GM19025 (cell line): Measurements from ENCODE around the gene CDC42SE1.

Source experiments
- ATAC-seq: cut with Tn5 transposase; IDR thresholded peaks from one replicate; pipeline ENCODE4 v1.9.1; 2021; ENCODE audit warnings: mild to moderate bottlenecking, low read depth, moderate library complexity; ENCODE audit not compliant: unreplicated experiment

CDC42SE1 gene

DNA sequence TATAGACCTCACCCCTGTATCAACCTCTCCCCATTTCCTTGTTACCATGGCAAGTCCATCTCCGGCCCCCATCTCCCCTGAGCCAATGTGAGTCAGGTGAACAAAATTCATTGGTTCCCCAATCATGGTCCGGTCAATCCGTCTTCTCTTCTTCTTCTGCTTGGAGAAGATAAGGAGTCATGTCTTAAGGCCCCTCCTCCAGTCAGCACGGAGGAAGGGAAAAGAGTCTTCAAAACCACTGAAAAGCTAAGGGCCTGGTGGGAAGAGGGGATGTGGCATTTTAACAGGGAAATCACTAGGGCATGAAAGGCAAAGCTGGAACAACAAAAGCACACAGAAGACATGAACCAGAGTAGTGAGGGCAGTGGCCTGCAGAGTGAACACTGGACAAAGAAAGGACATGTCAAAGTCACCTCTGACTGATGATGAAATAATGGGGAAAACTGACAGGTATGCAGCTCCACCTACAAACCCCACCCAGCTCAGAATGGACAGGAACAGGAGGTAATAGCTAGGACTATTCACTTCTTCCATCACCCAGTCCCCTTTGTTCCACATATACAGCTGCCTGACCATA is 4.4 kb downstream of the CDC42SE1 start:
- ATAC-seq = no peak

DNA sequence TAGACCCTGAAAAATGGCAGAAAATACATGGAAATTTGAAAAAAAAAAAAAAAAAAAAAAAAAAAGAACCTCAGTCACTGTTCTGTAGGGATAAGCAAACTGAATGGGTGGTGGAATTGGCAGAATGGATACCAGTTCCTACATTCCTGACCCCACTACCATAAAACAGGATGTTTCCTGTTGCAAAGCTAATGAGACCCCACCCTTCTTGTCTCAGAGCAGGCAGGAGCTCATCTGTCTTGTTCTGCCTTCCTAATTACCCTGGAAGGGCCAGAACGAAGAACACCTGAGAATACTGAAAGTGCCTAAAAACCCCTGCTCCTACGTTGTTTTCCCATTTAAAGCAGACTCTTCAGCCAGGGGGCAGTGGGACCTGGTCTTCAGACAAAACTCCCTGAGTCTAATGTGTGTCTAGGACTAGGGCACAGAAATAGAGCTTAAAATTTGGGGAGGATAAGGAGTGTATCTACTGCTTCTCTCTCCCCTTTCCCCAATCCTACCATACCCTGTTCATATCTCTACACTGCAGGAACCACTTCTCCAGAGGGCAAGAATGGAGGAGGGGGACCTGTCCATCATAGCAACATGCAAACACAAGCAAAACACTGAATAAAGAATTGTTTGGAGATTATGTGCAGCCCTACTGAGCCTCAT is 7.9 kb downstream of the CDC42SE1 start:
- ATAC-seq = no peak

DNA sequence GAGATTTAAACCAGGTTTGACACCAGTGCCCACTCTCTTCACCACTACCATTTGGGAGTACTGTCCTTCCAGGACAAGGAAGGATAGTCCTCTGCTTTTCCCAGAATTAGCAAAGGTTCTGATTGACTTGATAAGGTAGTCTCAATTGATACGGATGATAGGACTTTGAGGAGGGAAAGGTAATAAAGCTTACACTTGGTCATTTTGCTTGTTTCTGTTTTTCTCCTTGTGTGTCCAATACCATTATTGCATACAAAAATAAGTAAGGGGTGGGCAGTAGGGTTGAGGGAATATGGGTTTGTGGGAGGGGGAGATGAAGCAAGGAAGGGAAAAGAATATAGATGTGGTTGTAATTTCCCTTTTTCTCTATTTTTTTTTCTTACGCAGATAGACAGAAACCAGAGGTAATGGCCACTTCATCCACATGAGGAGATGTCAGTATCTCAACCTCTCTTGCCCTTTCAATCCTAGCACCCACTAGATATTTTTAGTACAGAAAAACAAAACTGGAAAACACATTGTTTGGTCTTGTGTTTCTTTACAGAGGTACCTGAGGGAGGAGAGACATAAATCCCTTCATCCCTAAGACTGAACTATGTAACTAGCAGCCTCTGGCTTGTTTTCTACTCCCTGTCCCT is 9.3 kb downstream of the CDC42SE1 start:
- ATAC-seq = no peak

DNA sequence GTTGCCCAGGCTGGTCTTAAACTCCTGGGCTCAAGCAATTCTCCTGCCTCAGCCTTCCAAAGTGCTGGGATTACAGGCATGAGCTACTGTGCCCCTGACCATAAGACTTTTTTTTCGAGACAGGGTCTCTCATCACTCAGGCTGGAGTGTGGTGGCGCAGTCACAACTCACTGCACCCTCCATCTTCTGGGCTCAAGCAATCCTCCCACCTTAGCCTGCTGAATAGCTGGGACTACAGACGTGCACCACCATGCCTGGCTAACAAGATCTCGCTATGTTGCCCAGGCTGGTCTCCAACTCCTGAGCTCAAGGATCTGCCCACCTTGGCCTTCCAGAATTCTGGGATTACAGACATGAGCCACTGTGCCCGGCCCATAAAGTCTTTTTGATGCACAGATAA is 10.0 kb downstream of the CDC42SE1 start:
- no peak for ATAC-seq

DNA sequence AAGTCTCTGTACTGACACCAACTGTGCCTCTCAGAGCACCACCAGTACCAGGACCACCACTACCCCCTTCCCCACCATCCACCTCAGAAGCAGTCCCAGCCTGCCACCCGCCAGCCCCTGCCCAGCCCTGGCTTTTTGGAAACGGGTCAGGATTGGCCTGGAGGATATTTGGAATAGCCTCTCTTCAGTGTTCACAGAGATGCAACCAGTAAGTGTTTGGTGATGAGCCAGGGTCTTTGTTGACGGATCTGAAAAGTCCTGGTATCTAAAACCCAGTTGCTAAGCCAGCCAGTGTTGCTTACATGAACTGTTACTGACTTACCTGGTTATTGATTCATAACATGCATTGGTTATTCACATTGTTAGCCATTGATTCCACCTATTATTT is 10.8 kb downstream of the CDC42SE1 start:
- ATAC-seq = no peak

DNA sequence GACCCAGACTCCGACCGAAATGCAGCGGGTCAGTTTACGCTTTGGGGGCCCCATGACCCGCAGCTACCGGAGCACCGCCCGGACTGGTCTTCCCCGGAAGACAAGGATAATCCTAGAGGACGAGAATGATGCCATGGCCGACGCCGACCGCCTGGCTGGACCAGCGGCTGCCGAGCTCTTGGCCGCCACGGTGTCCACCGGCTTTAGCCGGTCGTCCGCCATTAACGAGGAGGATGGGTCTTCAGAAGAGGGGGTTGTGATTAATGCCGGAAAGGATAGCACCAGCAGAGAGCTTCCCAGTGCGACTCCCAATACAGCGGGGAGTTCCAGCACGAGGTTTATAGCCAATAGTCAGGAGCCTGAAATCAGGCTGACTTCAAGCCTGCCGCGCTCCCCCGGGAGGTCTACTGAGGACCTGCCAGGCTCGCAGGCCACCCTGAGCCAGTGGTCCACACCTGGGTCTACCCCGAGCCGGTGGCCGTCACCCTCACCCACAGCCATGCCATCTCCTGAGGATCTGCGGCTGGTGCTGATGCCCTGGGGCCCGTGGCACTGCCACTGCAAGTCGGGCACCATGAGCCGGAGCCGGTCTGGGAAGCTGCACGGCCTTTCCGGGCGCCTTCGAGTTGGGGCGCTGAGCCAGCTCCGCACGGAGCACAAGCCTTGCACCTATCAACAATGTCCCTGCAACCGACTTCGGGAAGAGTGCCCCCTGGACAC is 11.3 kb downstream of the CDC42SE1 start:
- ATAC-seq = no peak

DNA sequence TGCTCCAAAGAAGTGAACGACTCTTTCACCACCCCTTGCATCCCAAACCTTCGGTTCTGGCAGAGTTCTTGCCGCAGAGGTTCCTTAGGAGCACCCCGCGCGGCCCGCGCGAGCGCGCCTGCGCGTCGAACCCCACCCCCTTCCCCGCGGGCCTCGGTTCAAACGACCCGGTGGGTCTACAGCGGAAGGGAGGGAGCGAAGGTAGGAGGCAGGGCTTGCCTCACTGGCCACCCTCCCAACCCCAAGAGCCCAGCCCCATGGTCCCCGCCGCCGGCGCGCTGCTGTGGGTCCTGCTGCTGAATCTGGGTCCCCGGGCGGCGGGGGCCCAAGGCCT is 11.9 kb downstream of the CDC42SE1 start, which contains the start of gene C1orf56:
Gene C1orf56, plus strand, starts transcription at position 161 of the 334 bp plus-strand sequence. Its CDS starts 97 bp downstream, at position 258.
- no peak for ATAC-seq

DNA sequence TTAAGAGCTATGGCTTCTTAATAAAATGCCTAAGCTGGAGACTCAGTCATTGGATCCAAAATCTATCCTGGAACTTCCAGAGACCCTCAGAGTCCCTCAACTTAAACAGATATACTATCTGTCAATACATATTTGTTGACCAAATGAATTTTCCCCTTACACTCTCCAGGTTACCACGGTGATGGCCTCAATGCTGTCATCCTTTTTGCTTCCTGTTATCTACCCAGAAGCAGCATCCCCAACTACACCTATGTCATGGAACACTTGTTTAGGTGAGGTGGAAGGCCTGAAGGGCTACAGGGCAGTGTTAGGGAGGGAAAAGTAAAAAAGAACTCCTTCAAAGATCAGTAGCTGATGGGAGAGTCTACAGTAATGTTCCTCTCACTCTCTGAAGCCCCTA is 16.3 kb downstream of the CDC42SE1 start:
- ATAC-seq = no peak

DNA sequence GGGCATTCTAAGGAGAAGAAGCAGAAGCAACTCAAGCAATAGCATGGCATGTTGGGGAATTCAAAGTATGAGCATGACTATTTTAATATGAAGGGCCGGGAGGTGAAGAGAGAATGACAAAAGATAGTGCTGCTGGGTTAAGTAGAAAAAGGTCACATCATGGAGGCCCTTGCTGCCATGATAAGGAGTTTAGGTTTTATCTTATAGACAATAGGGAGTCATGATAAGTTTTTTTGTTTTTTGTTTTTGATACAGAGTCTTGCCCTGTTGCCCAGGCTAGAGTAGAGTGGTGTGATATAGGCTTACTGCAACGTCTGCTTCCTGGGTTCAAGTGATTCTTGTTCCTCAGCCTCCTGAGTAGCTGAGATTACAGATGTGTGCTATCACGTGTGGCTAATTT is 19.9 kb downstream of the CDC42SE1 start:
- ATAC-seq = no peak

DNA sequence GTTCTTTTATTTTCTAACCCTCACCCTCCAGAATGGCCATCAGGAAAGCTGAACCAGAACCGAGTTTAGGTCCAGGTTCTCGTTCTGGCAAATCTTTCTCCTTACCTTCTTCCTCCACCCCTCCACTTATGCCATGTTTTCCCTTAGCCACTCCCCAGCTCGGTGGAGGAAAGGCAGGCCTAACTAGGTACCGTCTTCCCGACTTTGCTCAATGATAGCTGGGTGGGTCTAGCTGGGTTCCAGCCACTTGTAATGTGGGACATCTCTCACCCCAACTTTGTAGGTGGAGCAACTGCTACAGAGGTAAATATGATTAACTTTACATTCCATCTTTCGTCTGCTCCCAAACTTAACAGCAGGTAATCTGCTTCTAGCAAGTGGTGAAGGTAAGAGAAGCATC is 22.4 kb downstream of the CDC42SE1 start:
- no peak for ATAC-seq

DNA sequence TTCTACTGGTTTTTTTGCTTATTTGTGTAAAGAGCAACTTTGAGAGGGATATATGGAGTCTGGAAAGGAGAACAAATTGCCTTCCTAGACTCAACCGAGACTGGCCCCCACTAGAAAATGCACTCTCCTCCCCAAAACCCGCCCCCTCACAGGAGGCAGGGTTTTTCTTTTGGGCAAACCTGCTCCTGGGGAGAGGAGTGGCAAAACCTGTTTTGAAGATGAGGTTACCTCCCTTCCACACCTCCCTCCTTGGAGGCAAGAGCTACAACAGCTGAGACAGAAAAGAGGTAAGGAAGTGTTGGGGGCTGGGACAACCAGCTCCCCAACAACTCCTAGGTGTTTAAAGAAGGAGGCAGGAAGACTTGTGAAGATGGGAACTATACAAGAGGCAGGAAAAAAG is 23.1 kb downstream of the CDC42SE1 start, which contains the start of gene BNIPL:
Gene BNIPL, plus strand, starts transcription at position 231 of the 400 bp plus-strand sequence. Its CDS starts 140 bp downstream, at position 371.
- no peak for ATAC-seq

DNA sequence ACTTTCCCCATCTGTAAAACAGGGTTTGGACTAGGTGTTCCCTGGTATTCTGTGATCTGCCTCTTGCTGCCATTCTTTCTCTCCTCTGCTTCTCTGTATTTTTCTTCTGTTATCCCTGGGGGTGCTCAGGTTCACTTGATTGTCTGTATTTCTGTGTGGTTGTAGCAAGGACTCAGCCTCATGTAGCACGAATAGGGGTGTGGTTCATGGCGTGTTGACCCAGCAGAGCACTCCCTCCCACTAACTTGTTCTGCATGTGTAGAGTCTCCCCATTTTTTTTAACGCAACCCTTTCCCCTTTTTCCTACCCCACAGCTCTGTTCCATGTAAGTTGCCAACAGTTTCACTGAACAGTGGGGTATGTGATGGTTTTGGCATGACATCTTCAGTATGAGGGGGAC is 24.3 kb downstream of the CDC42SE1 start:
- no peak for ATAC-seq

DNA sequence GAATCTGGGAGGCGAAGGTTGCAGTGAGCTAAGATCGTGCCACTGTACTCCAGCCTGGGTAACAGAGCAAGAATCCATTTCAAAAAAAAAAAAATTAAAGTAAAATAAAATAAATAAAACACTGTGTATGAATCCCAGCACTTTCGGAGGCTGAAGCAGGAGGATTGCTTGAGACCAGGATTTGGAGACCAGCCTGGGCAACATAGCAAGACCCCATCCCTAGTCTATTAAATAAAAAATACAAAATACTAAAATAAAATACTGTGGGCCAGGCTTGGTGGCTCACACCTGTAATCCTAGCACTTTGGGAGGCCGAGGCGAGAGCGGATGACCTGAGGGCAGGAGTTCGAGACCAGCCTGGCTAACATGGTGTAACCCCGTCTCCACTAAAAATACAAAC is 27.3 kb downstream of the CDC42SE1 start:
- no peak for ATAC-seq

DNA sequence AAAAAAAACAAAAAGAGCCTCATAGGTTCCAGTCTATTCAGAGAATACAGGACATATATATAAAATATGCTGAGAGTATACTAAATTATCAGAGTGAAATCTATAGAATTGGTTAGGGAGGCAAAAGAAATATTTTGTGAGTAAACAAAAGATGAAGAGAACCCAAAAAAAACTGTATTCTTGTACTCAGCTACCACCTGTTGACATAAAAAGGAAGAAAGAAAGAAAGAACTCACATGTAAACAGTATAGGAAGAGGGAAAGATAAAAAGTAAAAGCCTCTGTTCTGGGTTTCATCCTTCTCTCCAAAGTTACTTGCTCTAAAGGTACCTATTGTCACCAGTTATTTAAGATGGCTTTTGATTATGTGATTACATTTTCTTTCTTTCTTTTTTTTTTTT is 33.0 kb downstream of the CDC42SE1 start:
- ATAC-seq = no peak

DNA sequence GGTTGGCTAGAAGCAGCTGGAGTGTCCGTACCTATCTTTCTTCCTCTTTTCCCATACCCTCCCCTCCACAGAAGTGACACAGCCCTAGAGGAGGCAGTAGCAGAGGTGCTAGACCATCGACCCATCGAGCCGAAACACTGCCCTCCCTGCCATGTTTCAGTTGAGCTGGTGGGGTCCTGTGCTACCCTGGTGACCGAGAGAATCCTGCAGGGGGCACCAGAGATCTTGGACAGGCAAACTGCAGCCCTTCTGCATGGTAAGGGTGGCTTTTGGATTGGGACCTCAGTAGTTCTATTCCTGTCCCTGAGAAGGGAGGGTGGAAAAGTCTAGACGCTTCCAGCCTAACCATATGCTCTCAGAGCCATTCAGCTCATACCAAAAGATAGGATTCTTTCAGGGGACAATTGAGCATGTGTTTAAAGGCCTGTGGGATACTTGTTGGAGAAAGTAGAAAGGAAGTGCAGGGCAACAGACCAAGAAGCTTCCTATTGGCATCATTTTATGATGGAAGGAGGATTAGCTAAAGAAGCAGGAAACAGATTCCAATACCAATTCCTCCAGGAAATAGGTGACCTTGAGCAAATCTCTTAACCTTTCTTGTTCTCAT is 34.8 kb downstream of the CDC42SE1 start:
- ATAC-seq = no peak

DNA sequence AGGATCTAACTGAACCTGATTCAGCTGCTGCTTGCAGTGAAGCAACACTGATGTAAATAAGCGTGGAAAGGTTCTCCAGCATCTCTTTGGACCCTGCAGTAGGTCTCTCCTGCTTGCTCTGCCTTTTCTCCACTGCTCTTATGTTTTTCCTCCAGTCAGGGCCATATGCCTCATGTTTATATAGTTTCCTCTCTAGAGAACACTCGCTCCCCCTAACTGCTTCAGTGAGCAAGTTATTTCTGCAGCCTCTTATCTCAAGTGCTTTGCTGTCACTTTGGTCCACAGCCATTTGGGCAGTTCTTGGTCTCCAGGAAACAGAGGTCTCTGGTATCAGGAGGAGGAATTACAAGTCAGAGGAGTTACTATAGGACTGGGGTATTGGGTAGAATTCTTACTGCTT is 45.9 kb downstream of the CDC42SE1 start:
- no peak for ATAC-seq

DNA sequence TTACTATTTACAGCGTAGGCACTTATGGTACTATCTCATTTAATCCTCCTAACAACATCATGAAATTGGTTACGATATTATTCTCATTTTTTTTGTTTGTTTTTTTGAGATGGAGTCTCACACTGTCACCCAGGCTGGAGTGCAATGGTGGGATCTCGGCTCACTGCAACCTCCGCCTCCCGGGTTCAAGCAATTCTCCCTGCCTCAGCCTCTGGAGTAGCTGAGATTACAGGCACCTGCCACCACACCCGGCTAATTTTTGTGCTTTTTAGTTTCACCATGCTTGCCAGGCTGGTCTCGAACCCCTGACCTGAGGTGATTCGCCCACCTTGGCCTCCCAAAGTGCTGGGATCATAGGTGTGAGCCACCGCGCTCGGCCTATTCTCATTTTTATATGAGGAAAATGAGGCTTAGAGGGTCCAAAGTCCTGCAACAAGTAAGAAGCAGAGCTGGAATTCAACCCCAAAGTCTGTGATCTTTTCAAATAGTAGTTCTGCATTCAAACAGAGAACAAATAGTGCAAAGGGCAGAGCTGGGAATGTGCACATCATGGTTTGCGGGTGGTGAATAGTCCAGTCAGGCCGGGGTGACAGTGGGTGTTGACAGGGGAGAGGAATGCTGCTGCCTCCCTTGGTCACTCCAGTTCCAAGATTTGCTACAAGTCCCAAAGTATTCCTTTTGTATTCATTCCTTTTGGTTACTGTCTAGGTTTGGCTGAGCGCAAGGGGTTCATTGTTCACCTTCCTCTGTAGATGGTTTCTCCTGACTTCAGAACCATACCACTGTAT is 46.5 kb downstream of the CDC42SE1 start:
- ATAC-seq = no peak

DNA sequence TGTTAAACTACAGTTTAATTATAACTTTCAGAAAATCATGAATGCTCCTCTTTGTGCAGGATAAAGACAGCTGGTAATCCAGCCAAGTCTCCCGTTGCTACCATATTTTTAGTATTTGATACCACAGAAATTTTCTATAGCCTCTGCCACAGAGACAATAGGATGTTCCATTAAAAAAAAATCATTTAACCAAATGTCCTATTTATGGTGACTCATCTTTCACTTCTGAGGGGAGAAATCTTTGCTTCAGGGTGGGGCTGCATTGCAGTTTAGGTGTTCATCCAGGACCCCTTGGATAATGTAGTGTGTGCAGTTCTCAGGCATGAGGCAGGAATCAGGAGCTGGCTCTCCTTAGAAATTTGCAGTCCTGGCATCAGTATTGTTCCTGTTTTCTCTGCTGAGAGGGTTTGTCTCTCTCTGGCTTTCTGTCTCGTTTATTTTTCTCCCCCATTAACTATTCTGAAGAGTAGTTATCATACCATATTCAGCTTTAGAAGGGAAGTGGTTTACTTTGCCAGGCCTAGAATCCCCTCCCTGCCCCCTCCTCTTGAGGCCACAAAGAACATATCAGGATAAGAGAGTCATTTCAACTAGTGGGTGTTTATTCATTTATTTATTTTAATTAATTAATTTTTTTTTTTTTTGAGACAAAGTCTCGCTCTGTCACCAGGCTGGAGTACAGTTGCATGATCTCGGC is 48.1 kb downstream of the CDC42SE1 start:
- ATAC-seq = no peak

DNA sequence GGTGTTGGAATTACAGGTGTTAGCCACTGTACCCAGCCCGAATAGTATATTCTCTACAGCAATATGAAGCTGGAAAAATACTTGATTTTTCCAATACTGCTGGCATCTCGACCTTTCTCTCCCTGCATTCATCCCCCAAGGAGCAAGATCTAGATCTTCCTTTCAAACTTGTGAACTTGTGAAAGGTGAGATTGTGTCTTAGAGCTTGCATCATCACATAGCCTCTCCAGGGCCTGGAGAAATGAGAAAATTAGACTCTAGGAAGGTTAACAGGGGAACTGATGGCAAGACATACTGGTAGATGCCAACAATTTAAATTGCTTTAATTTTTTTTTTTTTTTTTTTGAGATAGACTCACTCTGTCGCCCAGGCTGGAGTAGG is 49.1 kb downstream of the CDC42SE1 start:
- no peak for ATAC-seq
